GM18526 (cell line): Measurements from ENCODE around the gene AMOTL1.

Experiments
- POLR2A ChIP-seq: IDR thresholded peaks from 3 replicates; pipeline ENCODE4 v1.6.1; 2011; ENCODE audit not compliant: insufficient read length; ENCODE audit errors: extremely low read depth

AMOTL1 gene

DNA sequence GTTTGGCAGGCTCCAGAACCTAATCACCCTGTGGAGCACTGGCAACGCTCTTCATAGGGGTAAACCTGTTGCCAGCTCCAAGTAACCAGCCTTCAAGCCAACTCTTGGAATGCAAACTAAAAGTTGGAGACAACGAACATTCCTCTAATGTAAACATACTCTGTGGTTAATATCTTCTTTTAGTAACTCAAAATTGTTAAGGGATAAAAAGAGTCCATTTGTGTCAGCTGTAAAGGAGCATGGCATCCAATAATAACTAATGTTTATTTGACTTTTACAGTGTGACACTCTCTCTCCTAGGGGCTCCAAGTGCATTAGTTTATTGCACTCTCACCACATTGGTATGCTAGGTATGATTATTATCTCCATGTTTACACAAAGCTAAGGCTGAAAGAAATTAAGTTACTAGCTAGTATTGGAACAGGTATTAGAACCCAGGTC is 31.0 kb upstream of the AMOTL1 start:
- TF ChIP-seq POLR2A, result no peak

DNA sequence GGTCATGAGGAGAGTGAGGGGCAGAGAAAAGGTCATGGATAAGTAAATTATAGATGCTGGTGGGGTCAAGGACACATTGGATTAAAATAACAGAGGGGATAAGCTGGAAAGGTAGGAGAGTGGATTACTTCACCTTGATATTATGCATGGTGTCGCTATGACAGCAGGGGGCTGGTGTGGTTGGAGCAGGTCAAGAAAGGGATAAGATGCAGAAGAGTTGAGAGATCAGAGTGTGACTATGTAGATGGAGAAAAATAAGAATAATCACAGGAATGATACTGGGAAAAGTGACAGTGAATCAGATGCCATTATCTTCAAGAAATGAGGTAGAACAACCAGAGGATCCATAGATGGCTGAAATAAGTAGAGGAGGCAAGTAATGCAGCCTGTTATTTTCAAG is 29.4 kb upstream of the AMOTL1 start:
- no peak for TF ChIP-seq POLR2A

DNA sequence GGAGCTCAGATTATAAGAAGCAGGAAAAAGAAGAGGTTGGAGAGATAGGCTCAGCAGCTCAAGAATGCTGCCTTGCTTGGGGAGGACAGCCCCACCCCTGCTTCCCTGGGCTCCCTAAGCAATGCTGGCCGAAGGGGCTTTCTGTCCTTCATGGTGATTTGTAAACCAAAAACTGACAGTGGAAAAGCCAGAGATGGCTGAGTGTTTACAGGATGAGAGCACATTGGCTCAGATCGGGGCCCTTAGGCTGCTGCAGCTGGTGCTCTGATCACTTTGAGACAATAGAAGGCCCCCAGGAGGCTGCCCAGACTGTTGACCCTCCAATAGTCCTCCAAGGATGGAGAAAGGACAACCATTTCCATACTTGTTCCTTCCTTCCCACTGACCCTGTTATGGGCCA is 28.8 kb upstream of the AMOTL1 start:
- TF ChIP-seq POLR2A, result no peak

DNA sequence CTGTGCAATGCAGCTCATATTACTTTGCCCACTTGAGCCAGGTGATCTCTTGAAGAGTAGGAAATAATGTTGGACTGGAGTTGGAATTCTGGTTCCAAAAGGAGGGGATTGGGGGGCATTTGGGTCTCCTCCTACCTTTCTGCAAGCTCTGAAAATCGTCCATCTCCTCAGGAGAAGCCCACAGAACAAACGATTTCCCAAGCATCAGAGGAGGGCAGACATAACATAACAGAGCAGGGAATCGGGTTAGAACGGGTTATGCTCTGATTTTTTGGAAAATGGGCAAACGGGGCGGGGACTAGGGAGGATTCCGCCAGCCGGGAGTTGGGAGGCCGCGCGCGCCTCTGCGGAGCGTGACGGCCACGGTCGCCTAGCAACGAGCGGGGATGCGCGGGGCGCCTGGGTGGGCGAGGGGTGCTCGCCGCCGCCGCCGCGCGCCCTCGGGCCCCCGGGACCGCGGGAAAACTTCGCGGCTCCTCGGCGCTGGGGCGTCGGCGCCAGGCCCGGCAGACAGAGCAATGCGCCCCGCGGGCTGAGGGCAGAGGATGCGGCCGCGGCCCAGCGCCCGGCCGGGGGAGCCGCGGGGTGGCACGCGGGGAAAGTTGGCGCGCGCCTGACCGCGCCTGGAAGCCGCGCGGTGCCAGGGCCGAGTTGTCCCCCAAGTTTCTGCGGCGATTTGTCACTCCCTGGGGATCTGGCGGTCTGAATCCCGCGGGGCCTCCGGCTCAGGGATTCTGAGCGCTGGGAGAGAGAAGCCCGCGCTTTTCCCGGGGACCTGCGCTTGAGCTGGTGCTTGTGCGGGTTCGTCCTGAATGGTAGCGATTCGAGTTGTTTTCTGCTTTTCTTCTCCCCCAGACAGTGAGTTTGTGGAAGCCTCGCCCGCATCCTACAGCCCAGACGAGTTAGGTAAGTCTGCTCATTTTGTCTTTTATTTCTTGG is 27.8 kb upstream of the AMOTL1 start:
- no peak for TF ChIP-seq POLR2A

DNA sequence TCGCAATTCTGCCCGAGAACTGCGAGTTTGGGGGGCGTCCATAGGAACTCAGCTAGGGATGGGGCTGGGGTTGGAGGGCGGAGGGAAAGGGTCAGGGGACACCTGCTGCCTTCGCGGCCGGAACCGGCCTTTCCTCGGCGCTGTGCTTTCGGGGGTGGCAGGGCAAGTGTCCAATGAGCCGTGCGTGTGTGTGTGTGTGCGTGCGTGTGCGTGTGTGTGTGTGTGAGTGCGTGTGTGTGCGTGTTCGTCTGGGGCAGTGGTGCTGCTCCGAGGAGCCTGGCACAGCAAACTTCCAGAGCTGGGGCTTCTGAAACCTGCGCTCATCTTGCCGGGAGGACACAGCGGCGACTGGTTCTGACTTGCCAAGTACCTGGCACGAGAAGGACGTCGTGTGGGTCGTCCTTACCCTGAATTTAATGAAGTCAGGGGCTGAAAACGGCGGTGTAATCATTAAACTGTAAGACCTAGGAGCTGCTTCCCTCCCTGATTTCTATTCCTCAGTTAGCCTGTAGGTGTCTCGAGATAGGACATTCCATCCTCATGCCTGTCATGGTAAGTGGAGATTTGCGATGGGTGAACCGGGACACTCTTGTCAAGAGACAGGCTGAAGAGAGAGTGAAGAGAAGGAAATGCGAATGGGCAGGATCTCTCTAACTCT is 27.0 kb upstream of the AMOTL1 start:
- no peak for TF ChIP-seq POLR2A

DNA sequence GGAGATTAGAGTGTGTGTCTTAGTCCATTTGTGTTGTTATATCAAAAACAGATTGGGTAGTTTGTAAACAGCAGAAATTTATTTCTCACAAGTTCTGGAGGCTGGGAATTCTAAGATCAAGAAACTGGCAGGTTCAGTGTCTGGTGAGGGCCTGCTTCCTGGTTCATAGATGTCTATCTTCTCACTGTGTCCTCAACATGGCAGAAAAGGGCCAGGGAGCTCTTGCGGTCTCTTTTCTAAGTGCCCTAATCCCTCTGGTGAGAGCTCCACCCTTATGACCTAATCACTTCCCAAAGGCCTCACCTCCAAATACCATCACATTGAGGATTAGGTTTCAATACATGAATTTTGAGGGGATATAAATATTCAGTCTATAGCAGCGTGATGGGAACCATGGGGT is 25.5 kb upstream of the AMOTL1 start:
- no peak for TF ChIP-seq POLR2A

DNA sequence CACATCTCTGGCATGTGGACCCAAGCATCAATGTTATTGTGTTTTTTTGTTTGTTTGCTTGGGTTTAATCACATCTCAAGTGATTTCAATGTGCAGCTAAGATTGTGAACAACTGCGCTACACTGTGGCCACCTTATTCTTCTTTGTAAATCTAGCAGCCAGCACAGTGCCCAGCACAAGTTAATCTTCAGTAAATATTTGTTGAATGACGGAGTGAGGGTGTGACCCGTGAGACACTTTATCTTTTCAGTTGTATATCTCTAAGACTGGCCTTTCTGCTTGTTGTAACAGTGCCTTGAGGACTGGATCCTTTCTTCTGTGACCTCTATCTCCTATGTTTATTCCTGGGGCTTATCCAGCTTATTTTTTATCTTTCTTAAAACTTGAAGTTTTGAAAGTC is 21.4 kb upstream of the AMOTL1 start:
- no peak for TF ChIP-seq POLR2A

DNA sequence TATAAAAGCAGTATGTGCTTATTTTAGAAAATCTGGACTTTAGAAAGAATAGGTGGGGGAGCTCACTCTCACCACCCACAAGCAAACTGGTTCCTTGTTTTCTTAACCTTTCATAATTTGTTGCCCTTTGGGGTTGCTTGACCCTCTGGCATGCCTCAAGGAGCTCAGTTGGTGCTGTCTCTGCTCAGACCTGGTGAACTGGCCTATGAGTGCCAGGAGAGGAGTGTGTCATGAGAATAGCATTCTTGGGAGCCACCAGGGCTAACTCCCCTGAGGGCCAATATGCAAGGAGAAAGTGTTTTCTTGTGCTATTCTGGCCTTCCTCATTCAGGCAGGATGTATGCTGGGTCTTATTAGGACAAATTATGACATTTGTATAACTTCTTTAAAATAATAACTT is 21.0 kb upstream of the AMOTL1 start:
- no peak for TF ChIP-seq POLR2A

DNA sequence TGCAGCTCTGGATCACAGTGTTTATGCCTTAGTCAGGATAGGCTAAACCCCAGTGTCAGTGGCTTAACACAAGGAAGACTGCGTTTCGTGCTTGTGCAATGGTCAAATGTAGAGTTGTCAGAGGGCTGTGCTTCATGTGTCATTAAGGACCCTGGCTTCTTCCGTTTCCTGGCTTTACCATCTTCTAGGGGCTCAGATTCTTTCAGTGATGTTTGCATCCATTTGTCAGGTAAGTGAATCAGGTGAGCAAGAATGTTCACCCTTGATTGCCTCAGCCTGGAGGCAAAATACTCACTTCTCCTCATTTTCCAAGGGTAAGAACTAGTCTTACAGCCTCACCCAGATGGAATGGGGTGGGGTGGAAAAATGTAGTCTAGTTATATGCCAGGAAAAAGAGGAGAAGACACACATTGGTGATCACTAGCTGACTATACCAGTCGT is 20.5 kb upstream of the AMOTL1 start:
- no peak for TF ChIP-seq POLR2A

DNA sequence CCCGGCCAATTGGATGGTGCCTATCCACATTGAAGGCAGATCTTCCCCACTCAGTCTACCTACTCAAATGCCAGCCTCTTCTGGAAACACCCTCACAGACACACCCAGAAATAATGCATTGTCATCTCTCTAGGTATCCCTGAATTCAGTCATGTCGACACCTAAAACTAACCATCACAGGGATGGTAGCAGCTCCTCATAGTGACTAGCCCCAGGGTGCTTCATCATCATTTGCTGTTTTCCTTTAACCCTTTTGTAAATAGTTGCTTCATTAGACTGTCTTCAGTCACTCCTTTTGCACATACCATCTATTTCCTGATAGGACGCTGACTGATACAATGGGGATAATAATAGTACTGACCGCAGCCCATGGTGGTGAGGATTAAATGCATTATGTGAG is 18.8 kb upstream of the AMOTL1 start:
- no peak for TF ChIP-seq POLR2A

DNA sequence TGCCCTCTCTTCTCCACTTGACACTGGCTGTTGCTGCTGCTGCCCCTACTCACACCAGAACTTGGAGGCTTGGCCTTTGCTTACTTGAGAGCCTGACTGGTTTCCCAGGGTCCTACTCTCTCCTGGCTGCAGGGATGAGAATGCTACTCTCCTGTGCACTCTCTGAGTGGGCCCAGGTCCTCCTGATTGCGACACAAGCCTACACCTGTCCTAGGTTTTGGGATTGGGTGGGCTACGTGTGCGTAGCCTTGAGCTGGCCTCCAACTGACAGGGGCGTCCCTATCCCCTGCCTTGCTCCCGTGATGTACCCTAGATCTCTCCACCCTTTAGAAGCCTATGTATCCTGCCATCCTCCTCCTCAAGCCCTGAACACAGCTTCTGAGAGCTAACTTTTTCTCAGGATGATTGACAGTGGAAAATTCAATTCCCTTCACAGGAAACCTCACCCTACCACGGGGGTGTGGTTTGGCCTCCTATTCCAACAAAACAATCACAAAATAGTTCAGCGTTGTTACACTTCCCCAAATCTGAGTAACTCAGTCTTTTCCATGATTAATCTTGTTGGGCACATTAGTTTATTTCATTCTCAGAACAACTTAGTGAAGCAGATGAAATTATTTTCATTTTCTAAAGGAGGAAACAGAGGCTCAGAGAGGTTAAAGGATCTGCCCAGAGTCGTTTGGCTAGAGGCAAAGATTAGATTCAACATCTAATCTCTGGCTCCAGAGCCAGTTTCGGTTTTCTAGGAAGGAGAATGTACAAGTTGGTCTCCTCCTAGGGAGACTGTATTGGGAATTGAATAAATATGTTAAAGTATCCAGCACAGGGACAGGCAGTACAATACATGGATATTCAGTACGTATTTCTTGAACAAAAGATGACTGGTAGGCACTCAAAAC is 17.6 kb upstream of the AMOTL1 start:
- no peak for TF ChIP-seq POLR2A

DNA sequence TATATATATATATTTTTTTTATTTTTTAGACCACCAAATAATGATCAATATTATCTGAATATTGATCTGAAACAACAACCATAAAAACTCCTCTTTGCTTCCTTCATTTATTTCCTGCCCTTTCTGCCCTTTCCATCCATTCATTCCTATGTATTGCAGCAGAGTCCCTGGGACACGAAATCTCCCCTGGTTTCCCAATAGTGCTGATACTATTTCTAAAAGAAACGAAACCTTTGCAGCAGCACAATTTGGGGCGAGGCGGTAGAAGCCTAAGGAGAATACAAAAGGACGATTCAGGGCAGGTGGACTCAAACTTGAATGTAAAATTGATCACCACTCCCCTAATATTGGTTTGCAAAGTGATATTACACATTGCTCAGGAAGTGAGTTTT is 16.9 kb upstream of the AMOTL1 start:
- no peak for TF ChIP-seq POLR2A

DNA sequence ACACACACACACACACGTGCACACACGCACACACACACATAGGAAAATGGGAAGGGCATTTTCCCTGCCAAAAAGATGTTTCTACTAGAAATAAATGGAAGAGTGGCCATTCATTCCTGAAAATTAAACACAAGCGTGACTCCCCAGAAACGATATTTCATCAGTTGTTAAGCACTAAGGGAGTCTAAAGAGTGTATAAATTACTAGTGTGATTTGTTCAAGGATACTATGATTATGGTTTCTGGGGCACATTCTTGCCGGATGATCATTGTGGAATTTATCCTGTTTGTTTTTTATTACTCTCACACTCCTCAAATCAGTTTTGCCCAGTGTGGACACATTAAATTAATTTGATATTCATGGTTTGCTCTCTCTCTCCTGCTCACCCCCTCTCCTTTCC is 16.4 kb upstream of the AMOTL1 start:
- no peak for TF ChIP-seq POLR2A

DNA sequence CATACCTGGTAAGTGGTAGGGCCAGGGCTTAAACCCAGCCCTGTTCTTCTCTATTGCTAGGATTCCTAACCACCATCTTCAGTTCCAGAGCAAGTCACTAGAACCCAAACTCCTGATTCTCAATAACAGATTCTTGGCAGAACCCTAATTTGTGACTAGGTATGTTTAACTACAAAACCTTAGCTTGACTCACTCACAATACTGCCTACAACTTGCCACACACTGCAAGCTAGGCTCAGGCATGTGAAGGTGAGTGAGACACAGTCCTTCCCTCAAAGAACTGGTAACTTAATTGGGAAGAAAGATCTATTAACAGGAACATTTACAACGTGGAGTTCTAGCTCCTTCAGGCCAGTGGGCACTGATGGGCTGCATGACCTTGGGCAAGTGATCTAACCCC is 14.5 kb upstream of the AMOTL1 start:
- no peak for TF ChIP-seq POLR2A

DNA sequence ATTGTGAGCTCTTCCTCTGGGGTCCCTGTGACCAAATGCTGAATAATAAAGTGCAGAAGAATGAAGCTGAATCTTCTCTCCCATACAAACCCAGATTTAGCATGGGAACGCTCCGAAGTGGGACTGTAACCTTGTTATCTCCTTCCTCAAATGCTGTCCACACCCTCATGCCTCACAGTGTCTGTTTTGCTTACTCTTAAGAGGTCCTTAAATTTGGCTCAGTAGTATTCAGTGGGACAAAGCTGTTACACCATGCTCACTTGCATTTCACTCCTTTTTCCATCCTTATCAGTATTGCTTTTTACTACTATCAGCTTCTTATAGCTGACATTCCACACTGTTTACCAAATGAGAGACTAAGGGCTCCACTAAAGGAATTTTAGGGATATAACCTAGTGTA is 13.8 kb upstream of the AMOTL1 start:
- no peak for TF ChIP-seq POLR2A
